Measurements from ENCODE around the gene NDUFAF5.

GRCh38 chr20:13863244-13863643 lies 78.4 kb downstream of the NDUFAF5 start:
- TF ChIP-seq CTCF (IDR thresholded peaks at IDR 0.05), result no peak
- no peak for TF ChIP-seq POLR2A (IDR thresholded peaks at IDR 0.05)

Measured in esophagus squamous epithelium (tissue), 4 donors.